HUES6 (cell line): Measurements from ENCODE around the gene C12orf54.
"Not testable (repeated sequence)": the region's sequence is repeated elsewhere in the genome, so short reads cannot be mapped to it uniquely, and the experiment has no call there.

ENCODE experiments used
- H3K27ac ChIP-seq: 2 replicates; pipeline ENCODE4 v1.7.0; 2013; ENCODE audit warnings: low read depth, mild to moderate bottlenecking, low read length, inconsistent platforms
- H3K27me3 ChIP-seq: 2 replicates; pipeline ENCODE4 v1.6.1; 2013; ENCODE audit warnings: low read length; ENCODE audit not compliant: control insufficient read depth, insufficient read depth
- H3K36me3 ChIP-seq: 2 replicates; pipeline ENCODE4 v1.6.1; 2013; ENCODE audit warnings: low read length; ENCODE audit not compliant: control insufficient read depth, insufficient read depth
- H3K4me1 ChIP-seq: 2 replicates; pipeline ENCODE4 v1.6.1; 2013; ENCODE audit warnings: low read length; ENCODE audit not compliant: control insufficient read depth, insufficient read depth
- H3K4me3 ChIP-seq: 2 replicates; pipeline ENCODE4 v1.5.1; 2013; ENCODE audit warnings: low read depth, low read length
- H3K9ac ChIP-seq: one replicate; pipeline ENCODE4 v1.6.1; 2013; ENCODE audit warnings: mild to moderate bottlenecking, low read length
- H3K9me3 ChIP-seq: 2 replicates; pipeline ENCODE4 v1.6.1; 2013; ENCODE audit warnings: low read depth, low read length; ENCODE audit not compliant: control insufficient read depth, insufficient read depth

The C12orf54 gene

GRCh38 chr12:48459259-48459658 is 23.0 kb upstream of the C12orf54 start:
- no peak overlapping the region for H3K27ac ChIP-seq
- no peaks in the 10 kb centered on the region for H3K9me3 ChIP-seq
- H3K27me3 ChIP-seq, result no peaks in the 10 kb centered on the region
- H3K36me3 ChIP-seq, result no peaks in the 10 kb centered on the region
- H3K9ac ChIP-seq, result no peak overlapping the region
- H3K4me3 ChIP-seq, result no peak overlapping the region
- H3K4me1 ChIP-seq, result no peaks in the 10 kb centered on the region

GRCh38 chr12:48469027-48469426 is 13.3 kb upstream of the C12orf54 start:
- H3K4me1 ChIP-seq, H3K36me3 ChIP-seq, H3K4me3 ChIP-seq, H3K27me3 ChIP-seq, H3K9ac ChIP-seq, H3K27ac ChIP-seq: not testable (repeated sequence)
- peaks cover 54% of the 10 kb centered on the region for H3K9me3 ChIP-seq

GRCh38 chr12:48472259-48472658 is 10.0 kb upstream of the C12orf54 start, which contains the start of gene ANP32D:
Gene ANP32D (plus strand): TSS chr12:48472559. CDS start chr12:48472665, 106 bp downstream.
- H3K4me1 ChIP-seq, result no peaks in the 10 kb centered on the region
- H3K9ac ChIP-seq, result no peak within 1 kb of the TSS
- no peaks in the 10 kb centered on the region for H3K36me3 ChIP-seq
- H3K27me3 ChIP-seq, result no peaks in the 10 kb centered on the region
- no peak within 1 kb of the TSS for H3K4me3 ChIP-seq
- H3K27ac ChIP-seq, result no peak within 1 kb of the TSS
- H3K9me3 ChIP-seq, result peaks cover 50% of the 10 kb centered on the region

- no peaks in the 10 kb centered on the region for H3K36me3 ChIP-seq
- no peaks in the 10 kb centered on the region for H3K27me3 ChIP-seq
- no peak overlapping the region for H3K4me3 ChIP-seq
- no peak overlapping the region for H3K27ac ChIP-seq
- peaks cover 46% of the 10 kb centered on the region for H3K9me3 ChIP-seq
- no peaks in the 10 kb centered on the region for H3K4me1 ChIP-seq
- no peak overlapping the region for H3K9ac ChIP-seq
Observed at GRCh38 chr12:48473061-48473460, 9.2 kb upstream of the C12orf54 start.

GRCh38 chr12:48474497-48474896 is 7.8 kb upstream of the C12orf54 start:
- H3K4me3 ChIP-seq, H3K27ac ChIP-seq, H3K36me3 ChIP-seq, H3K9ac ChIP-seq, H3K27me3 ChIP-seq, H3K4me1 ChIP-seq: not testable (repeated sequence)
- peaks cover 33% of the 10 kb centered on the region for H3K9me3 ChIP-seq

GRCh38 chr12:48482930-48483329 is 632 bp downstream of the C12orf54 start:
- H3K27me3 ChIP-seq, result peaks cover 18% of the 10 kb centered on the region; the same call in 1 of the 2 replicates
- H3K4me1 ChIP-seq, result no peaks in the 10 kb centered on the region
- H3K4me3 ChIP-seq, result no peak overlapping the region
- H3K27ac ChIP-seq, result no peak overlapping the region
- H3K9me3 ChIP-seq, result no peaks in the 10 kb centered on the region; the same call in 1 of the 2 replicates
- no peak overlapping the region for H3K9ac ChIP-seq
- H3K36me3 ChIP-seq, result no peaks in the 10 kb centered on the region

- Histone ChIP-seq H3K36me3 (no peaks in the 10 kb centered on the region), H3K27ac (no peak overlapping the region), H3K9me3 (no peaks in the 10 kb centered on the region; the same call in 1 of the 2 replicates), H3K4me1 (no peaks in the 10 kb centered on the region), H3K9ac (no peak overlapping the region), H3K27me3 (peaks cover 22% of the 10 kb centered on the region; the same call in 1 of the 2 replicates), H3K4me3 (no peak overlapping the region)
Observed at GRCh38 chr12:48486261-48486660, 4.0 kb downstream of the C12orf54 start.

- Histone ChIP-seq H3K9ac (no peak overlapping the region), H3K27me3 (peaks cover 23% of the 10 kb centered on the region; the same call in 1 of the 2 replicates), H3K4me3 (no peak overlapping the region), H3K9me3 (no peaks in the 10 kb centered on the region; the same call in 1 of the 2 replicates), H3K4me1 (no peaks in the 10 kb centered on the region), H3K36me3 (no peaks in the 10 kb centered on the region), H3K27ac (no peak overlapping the region)
Observed at GRCh38 chr12:48486679-48487078, 4.4 kb downstream of the C12orf54 start.

- Histone ChIP-seq H3K27ac (no peak overlapping the region), H3K9ac (no peak overlapping the region), H3K4me3 (no peak overlapping the region), H3K4me1 (no peaks in the 10 kb centered on the region), H3K9me3 (no peaks in the 10 kb centered on the region), H3K36me3 (no peaks in the 10 kb centered on the region), H3K27me3 (peaks cover 29% of the 10 kb centered on the region; the same call in 1 of the 2 replicates)
Observed at GRCh38 chr12:48489012-48489411, 6.7 kb downstream of the C12orf54 start.

GRCh38 chr12:48489456-48489855 is 7.2 kb downstream of the C12orf54 start:
- H3K9ac ChIP-seq, H3K9me3 ChIP-seq, H3K36me3 ChIP-seq, H3K4me1 ChIP-seq, H3K4me3 ChIP-seq, H3K27ac ChIP-seq: not testable (repeated sequence)
- peaks cover 29% of the 10 kb centered on the region; the same call in 1 of the 2 replicates for H3K27me3 ChIP-seq

GRCh38 chr12:48500281-48500680 is 18.0 kb downstream of the C12orf54 start:
- not testable (repeated sequence) for H3K27me3 ChIP-seq, H3K4me3 ChIP-seq, H3K9ac ChIP-seq, H3K27ac ChIP-seq, H3K4me1 ChIP-seq, H3K36me3 ChIP-seq
- peaks cover 12% of the 10 kb centered on the region for H3K9me3 ChIP-seq

GRCh38 chr12:48506836-48507235 is 24.5 kb downstream of the C12orf54 start:
- peaks cover 13% of the 10 kb centered on the region; the same call in 1 of the 2 replicates for H3K9me3 ChIP-seq
- not testable (repeated sequence) for H3K27me3 ChIP-seq, H3K36me3 ChIP-seq, H3K4me1 ChIP-seq, H3K27ac ChIP-seq, H3K9ac ChIP-seq, H3K4me3 ChIP-seq
